Measurements from ENCODE around the gene RFTN1.

DNA sequence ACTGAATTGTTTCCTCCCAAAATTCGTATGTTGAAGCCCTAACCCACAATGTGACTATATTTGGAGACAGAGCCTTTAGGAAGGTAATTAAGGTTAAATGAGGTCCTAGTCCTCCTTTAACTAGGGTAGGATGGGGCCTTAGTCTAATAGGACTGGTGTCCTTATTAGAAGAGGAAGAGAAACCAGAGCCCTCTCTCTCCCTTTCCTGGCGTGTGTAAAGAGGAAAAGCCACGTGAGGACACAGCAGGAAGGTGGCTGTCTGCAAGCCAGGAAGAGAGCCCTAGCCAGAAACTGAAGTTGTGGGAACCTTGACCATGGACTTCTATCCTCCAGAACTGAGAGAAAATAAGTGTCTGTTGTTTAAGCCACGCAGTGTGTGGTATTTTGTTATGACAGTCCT is 154.2 kb downstream of the RFTN1 start:
- TF ChIP-seq, protein P1, sequence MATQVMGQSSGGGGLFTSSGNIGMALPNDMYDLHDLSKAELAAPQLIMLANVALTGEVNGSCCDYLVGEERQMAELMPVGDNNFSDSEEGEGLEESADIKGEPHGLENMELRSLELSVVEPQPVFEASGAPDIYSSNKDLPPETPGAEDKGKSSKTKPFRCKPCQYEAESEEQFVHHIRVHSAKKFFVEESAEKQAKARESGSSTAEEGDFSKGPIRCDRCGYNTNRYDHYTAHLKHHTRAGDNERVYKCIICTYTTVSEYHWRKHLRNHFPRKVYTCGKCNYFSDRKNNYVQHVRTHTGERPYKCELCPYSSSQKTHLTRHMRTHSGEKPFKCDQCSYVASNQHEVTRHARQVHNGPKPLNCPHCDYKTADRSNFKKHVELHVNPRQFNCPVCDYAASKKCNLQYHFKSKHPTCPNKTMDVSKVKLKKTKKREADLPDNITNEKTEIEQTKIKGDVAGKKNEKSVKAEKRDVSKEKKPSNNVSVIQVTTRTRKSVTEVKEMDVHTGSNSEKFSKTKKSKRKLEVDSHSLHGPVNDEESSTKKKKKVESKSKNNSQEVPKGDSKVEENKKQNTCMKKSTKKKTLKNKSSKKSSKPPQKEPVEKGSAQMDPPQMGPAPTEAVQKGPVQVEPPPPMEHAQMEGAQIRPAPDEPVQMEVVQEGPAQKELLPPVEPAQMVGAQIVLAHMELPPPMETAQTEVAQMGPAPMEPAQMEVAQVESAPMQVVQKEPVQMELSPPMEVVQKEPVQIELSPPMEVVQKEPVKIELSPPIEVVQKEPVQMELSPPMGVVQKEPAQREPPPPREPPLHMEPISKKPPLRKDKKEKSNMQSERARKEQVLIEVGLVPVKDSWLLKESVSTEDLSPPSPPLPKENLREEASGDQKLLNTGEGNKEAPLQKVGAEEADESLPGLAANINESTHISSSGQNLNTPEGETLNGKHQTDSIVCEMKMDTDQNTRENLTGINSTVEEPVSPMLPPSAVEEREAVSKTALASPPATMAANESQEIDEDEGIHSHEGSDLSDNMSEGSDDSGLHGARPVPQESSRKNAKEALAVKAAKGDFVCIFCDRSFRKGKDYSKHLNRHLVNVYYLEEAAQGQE (IDR thresholded peaks at IDR 0.05), result no peak
- no peak for TF ChIP-seq ZSCAN20 (CRISPR knock-in tag; IDR thresholded peaks at IDR 0.05)
- no peak for TF ChIP-seq CTCF (IDR thresholded peaks at IDR 0.05)
- TF ChIP-seq, protein P2, sequence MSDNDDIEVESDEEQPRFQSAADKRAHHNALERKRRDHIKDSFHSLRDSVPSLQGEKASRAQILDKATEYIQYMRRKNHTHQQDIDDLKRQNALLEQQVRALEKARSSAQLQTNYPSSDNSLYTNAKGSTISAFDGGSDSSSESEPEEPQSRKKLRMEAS (IDR thresholded peaks at IDR 0.05), result no peak
- TF ChIP-seq NR3C1 (IDR thresholded peaks at IDR 0.05), result no peak
- no peak for TF ChIP-seq RAD21 (conservative IDR thresholded peaks at IDR 0.05 in 1 of 2, IDR thresholded peaks at IDR 0.05 in 1 of 2)
- no peak for TF ChIP-seq POLR2A (IDR thresholded peaks at IDR 0.05; ENCODE audit: low read length)
- no peak for TF ChIP-seq HDAC2 (IDR thresholded peaks at IDR 0.05)
